Cerebellar cortex (tissue), 1 donor: ENCODE results near the gene COX7A1.

ENCODE experiments used
- DNase-seq: peaks from one replicate; pipeline ENCODE4 v3.0.0-alpha.2; 2015; ENCODE audit warnings: low spot score

COX7A1 gene

DNA sequence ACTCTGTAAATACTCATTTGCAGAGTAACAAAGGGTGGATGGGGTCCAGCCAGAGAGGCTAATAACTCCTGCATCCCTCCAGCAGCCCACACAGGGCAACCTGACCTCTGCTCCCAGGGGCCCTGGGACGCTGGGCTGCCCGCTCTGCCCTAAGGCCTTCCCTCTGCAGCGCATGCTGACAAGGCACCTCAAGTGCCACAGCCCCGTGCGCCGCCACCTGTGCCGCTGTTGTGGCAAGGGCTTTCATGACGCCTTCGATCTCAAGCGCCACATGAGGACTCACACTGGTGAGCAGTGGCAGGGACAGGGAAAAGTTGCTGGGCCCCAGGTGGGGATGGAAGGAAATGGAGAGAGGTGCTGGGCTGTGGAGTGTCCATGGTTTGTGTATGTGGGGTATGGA lies 39.6 kb downstream of the COX7A1 start:
- no peak for DNase-seq

DNA sequence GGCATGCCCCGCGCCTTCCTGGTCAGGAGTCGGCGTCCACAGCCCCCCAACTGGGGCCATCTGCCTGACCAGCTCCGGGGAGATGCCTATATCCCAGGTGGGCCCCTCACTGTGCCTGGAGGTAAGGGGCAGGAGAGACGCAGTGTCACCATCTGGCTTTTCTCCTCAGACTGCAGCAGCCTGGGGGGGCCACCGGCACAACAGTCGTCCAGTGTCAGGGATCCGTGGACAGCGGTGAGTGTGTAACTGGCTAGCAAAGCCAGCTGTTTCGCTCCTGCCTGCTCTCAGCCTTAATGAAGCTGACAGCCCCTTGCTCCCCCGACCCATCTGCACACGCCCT lies 41.1 kb downstream of the COX7A1 start:
- DNase-seq, result no peak

GRCh38 chr19:36110487-36111199 lies 41.6 kb downstream of the COX7A1 start, which contains the start of gene OVOL3:
Gene OVOL3, plus strand, starts transcription at chr19:36111143. Its CDS starts 60 bp downstream, at chr19:36111203.
- no peak for DNase-seq

- DNase-seq, result no peak
Measured at GRCh38 chr19:36108684-36109083, 43.6 kb downstream of the COX7A1 start.

- no peak for DNase-seq
Measured at GRCh38 chr19:36106991-36107390, 45.3 kb downstream of the COX7A1 start.

GRCh38 chr19:36106441-36106840 lies 45.8 kb downstream of the COX7A1 start:
- DNase-seq, result no peak

DNA sequence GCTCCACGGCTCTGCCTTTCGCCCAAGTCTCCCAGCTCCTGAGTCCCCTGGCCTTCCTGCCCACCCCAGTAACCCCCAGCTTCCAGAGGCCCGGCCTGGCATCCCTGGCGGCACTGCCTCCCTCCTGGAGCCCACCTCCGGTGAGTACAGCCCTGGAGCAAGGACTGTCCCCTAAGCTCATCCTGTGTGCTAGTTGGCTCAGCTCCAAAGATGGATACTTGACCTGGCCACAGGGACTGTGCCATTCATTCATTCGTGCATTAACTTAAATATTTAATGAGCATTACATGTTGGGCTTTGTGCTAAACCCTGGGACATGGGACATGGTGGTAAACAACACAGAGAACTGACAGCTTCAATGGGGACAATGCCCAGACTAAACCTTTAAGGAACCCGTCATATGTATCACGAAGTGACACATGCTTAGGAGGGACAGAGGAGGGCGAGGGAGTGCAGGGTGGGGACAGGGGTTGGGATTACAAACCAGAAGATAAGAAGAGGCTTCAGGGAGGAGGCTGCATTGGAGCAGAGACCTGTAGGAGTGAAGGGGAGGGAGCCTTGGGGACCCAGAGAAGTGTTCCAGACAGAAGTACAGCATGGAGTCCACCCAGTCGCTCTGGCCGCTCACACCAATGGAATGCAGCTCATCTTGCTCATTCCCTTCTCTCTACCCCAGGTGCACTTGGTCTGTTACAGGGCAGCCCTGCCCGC lies 48.2 kb downstream of the COX7A1 start:
- DNase-seq, result no peak

GRCh38 chr19:36103040-36103626 lies 49.1 kb downstream of the COX7A1 start:
- DNase-seq, result no peak

- DNase-seq, result no peak
Measured at GRCh38 chr19:36101550-36102327, 50.5 kb downstream of the COX7A1 start.
